ENCODE data around the gene MSI2. TPM values are rescaled to one million over a fixed set of nuclear protein-coding genes. Genes with fewer than 3 reads are reported as not detected.

The MSI2 gene
- total RNA-seq, 4 donors from 2014 or later = 14.9 to 24.4 (median 19.8) TPM

- no peak for TF ChIP-seq CTCF (IDR thresholded peaks at IDR 0.05)
- no peak for DNase-seq (ENCODE audit: low spot score)
- no peak for ATAC-seq (ENCODE audit: low FRiP score)
These were observed 208.0 kb downstream of the MSI2 start for GRCh38 chr17:57464191-57464864.

GRCh38 chr17:57465610-57466009 lies 209.3 kb downstream of the MSI2 start:
- DNase-seq (ENCODE audit: low spot score) (no peak), ATAC-seq (ENCODE audit: low FRiP score) (no peak)
- TF ChIP-seq CTCF (IDR thresholded peaks at IDR 0.05) = no peak

GRCh38 chr17:57466017-57466471 lies 209.7 kb downstream of the MSI2 start:
- DNase-seq (ENCODE audit: low spot score) (no peak), ATAC-seq (ENCODE audit: low FRiP score) (no peak)
- no peak for TF ChIP-seq CTCF (IDR thresholded peaks at IDR 0.05)

DNA sequence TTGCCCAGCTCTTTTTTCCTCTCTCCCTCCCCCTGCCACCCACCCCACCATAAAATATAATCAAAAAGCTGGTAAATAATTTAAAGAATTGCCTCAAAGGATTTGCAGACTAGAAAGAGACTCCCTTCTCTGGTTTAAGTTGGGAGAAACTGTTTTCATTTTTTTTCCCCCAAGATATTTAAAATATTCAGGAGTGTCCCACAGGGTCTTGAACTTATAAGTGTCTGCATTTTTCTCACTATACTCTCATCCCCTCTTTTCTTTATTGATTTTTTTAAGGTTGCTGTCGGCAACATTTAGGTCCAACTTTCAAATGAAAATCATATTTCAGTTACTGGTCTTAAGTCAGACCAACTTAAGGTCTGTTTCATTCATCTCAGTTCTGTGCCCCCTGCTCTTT lies 210.2 kb downstream of the MSI2 start:
- DNase-seq (ENCODE audit: low spot score) (no peak), ATAC-seq (ENCODE audit: low FRiP score) (no peak)
- TF ChIP-seq CTCF (IDR thresholded peaks at IDR 0.05) = no peak

- DNase-seq (ENCODE audit: low spot score) (no peak), ATAC-seq (ENCODE audit: low FRiP score) (no peak)
- no peak for TF ChIP-seq CTCF (IDR thresholded peaks at IDR 0.05)
These were observed 210.9 kb downstream of the MSI2 start for GRCh38 chr17:57467226-57467625.

DNA sequence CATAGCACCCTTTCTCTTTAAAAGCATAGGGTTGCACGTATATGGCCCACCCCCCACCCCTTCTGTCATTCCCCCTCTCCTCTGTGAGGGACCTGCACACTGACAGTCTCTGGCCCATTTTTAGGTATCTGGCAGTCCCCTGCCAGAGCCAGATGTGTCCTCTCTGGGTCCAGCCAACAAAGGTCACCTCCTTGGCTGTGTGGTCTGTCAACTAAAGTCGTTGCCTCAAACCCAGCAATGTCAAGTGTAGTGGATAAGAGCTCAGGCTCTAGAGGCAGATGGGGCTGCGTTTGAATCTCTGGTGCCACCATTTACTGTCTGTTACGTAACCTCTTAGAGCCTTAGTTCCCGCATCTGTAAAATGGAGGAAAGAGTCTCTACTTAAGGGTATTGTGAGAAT lies 211.5 kb downstream of the MSI2 start:
- DNase-seq (ENCODE audit: low spot score) (no peak), ATAC-seq (ENCODE audit: low FRiP score) (no peak)
- no peak for TF ChIP-seq CTCF (IDR thresholded peaks at IDR 0.05)
